ENCODE data around the gene GBE1.

The GBE1 gene

GRCh38 chr3:81513591-81513990 lies 247.9 kb downstream of the GBE1 start:
- H3K9me3 ChIP-seq (ENCODE audit: insufficient read depth, low read length), result no peaks in the 10 kb centered on the region
- no peak overlapping the region for H2AFZ ChIP-seq (ENCODE audit: low read depth, low read length, severe bottlenecking)
- H3K4me3 ChIP-seq (ENCODE audit: insufficient read depth, low read length, poor library complexity, severe bottlenecking), result no peak overlapping the region
- no peak overlapping the region for H3K9ac ChIP-seq (ENCODE audit: low read length)
- H4K20me1 ChIP-seq (ENCODE audit: low read depth, low read length), result no peaks in the 10 kb centered on the region
- H3F3A ChIP-seq (ENCODE audit: insufficient read depth), result no peaks in the 10 kb centered on the region
- no peaks in the 10 kb centered on the region for H3K36me3 ChIP-seq (ENCODE audit: low read length)
- no peaks in the 10 kb centered on the region for H3K9me2 ChIP-seq (replicated peaks; ENCODE audit: insufficient read depth, low read length)
- H3K4me2 ChIP-seq (ENCODE audit: low read depth, low read length, poor library complexity, severe bottlenecking), result no peak overlapping the region
- TF ChIP-seq EZH2phosphoT487 (conservative IDR thresholded peaks at IDR 0.05; ENCODE audit: low read length), result no peak
- TF ChIP-seq, protein P1, sequence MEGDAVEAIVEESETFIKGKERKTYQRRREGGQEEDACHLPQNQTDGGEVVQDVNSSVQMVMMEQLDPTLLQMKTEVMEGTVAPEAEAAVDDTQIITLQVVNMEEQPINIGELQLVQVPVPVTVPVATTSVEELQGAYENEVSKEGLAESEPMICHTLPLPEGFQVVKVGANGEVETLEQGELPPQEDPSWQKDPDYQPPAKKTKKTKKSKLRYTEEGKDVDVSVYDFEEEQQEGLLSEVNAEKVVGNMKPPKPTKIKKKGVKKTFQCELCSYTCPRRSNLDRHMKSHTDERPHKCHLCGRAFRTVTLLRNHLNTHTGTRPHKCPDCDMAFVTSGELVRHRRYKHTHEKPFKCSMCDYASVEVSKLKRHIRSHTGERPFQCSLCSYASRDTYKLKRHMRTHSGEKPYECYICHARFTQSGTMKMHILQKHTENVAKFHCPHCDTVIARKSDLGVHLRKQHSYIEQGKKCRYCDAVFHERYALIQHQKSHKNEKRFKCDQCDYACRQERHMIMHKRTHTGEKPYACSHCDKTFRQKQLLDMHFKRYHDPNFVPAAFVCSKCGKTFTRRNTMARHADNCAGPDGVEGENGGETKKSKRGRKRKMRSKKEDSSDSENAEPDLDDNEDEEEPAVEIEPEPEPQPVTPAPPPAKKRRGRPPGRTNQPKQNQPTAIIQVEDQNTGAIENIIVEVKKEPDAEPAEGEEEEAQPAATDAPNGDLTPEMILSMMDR (IDR thresholded peaks at IDR 0.05; ENCODE audit: insufficient read depth, low read length, poor library complexity, severe bottlenecking), result no peak
- no peaks in the 10 kb centered on the region for H3K79me2 ChIP-seq (ENCODE audit: insufficient read depth, low read length)
- H3K27ac ChIP-seq (ENCODE audit: low read depth, low read length), result no peak overlapping the region
- H3K27me3 ChIP-seq (ENCODE audit: low read length), result no peaks in the 10 kb centered on the region

DNA sequence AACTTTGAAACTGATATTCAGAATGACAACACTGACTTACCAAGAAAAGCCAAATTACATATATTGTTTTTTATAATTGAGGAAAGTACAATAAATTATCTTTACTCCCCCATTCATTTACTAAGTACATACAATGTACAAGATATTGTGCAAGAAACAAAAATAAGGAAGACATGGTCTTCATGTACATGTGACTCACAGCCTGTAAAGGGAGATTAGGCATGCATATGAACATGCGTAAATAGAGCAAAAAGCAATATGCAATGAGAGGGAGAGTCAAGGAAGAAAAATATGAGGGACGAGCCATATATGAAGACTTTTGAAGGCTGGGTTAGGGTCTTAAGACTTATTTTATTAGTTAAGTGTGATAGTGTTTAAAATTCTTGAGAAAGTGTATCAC lies 258.4 kb downstream of the GBE1 start:
- no peaks in the 10 kb centered on the region for H3K27me3 ChIP-seq (ENCODE audit: low read length)
- H3K36me3 ChIP-seq (ENCODE audit: low read length), result no peaks in the 10 kb centered on the region
- H4K20me1 ChIP-seq (ENCODE audit: low read depth, low read length), result no peaks in the 10 kb centered on the region
- no peak overlapping the region for H3K4me2 ChIP-seq (ENCODE audit: low read depth, low read length, poor library complexity, severe bottlenecking)
- H3K27ac ChIP-seq (ENCODE audit: low read depth, low read length), result no peak overlapping the region
- H3K9me2 ChIP-seq (replicated peaks; ENCODE audit: insufficient read depth, low read length), result no peaks in the 10 kb centered on the region
- no peak overlapping the region for H3K4me3 ChIP-seq (ENCODE audit: insufficient read depth, low read length, poor library complexity, severe bottlenecking)
- no peak overlapping the region for H2AFZ ChIP-seq (ENCODE audit: low read depth, low read length, severe bottlenecking)
- no peak for TF ChIP-seq EZH2phosphoT487 (conservative IDR thresholded peaks at IDR 0.05; ENCODE audit: low read length)
- TF ChIP-seq, protein P1 (IDR thresholded peaks at IDR 0.05; ENCODE audit: insufficient read depth, low read length, poor library complexity, severe bottlenecking), result no peak
- no peaks in the 10 kb centered on the region for H3K79me2 ChIP-seq (ENCODE audit: insufficient read depth, low read length)
- H3K9ac ChIP-seq (ENCODE audit: low read length), result no peak overlapping the region
- no peaks in the 10 kb centered on the region for H3K9me3 ChIP-seq (ENCODE audit: insufficient read depth, low read length)
- H3F3A ChIP-seq (ENCODE audit: insufficient read depth), result no peaks in the 10 kb centered on the region

DNA sequence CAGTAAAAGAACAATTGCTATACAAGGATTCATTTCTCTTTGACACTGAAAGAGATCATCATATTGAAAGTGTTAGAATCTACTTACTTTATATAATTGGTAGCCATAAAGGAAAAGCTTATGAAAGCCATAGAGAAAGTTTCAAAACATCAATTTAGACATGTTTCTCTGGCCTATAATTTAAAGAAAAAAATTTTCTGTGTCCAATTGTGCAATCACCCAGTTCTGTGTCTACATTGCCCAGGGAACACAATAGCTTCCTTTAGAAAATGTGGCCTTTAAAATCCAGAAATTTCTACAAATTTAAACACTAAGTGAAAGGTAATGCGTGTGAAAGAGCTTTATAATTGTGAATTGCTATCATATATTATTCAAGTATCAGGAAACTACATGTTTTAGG lies 259.2 kb downstream of the GBE1 start:
- H3K36me3 ChIP-seq (ENCODE audit: low read length), result no peaks in the 10 kb centered on the region
- H3K4me2 ChIP-seq (ENCODE audit: low read depth, low read length, poor library complexity, severe bottlenecking), result no peak overlapping the region
- no peaks in the 10 kb centered on the region for H3F3A ChIP-seq (ENCODE audit: insufficient read depth)
- H2AFZ ChIP-seq (ENCODE audit: low read depth, low read length, severe bottlenecking), result no peak overlapping the region
- H4K20me1 ChIP-seq (ENCODE audit: low read depth, low read length), result no peaks in the 10 kb centered on the region
- no peaks in the 10 kb centered on the region for H3K79me2 ChIP-seq (ENCODE audit: insufficient read depth, low read length)
- no peak overlapping the region for H3K27ac ChIP-seq (ENCODE audit: low read depth, low read length)
- no peak overlapping the region for H3K4me3 ChIP-seq (ENCODE audit: insufficient read depth, low read length, poor library complexity, severe bottlenecking)
- no peak overlapping the region for H3K9ac ChIP-seq (ENCODE audit: low read length)
- no peaks in the 10 kb centered on the region for H3K9me3 ChIP-seq (ENCODE audit: insufficient read depth, low read length)
- H3K9me2 ChIP-seq (replicated peaks; ENCODE audit: insufficient read depth, low read length), result no peaks in the 10 kb centered on the region
- no peak for TF ChIP-seq EZH2phosphoT487 (conservative IDR thresholded peaks at IDR 0.05; ENCODE audit: low read length)
- TF ChIP-seq, protein P1 (IDR thresholded peaks at IDR 0.05; ENCODE audit: insufficient read depth, low read length, poor library complexity, severe bottlenecking), result no peak
- H3K27me3 ChIP-seq (ENCODE audit: low read length), result no peaks in the 10 kb centered on the region

Data from SU-DHL-6 (cell line).